HG03354 (cell line): Measurements from ENCODE around the gene ATP4B.

Source experiments
- ATAC-seq: cut with Tn5 transposase; IDR thresholded peaks from one replicate; pipeline ENCODE4 v1.9.1; 2021; ENCODE audit warnings: mild to moderate bottlenecking; ENCODE audit not compliant: unreplicated experiment, poor library complexity, severe bottlenecking

Gene ATP4B

DNA sequence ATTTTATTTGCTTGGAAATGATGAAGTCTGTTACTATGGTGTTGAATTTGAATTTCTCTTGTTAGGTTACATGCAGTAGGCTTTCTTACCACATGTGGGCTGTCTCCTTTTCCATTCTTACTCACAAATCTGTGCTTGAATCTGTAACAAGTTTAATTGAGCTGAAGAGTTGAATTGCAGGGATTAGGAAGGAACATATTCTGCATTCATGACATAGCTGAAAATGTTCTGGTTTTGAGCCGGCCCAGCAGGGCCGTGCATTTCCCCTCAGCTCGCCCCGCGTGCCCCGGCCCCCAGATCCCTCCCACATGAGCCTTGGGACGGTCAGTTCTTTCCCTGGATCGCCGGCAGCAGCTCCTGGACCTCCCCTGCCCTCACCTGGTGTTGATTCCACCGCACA is 45.4 kb downstream of the ATP4B start:
- ATAC-seq, result no peak

- no peak for ATAC-seq
Observed at GRCh38 chr13:113611996-113612395, 46.0 kb downstream of the ATP4B start.

GRCh38 chr13:113610266-113610665 is 47.7 kb downstream of the ATP4B start:
- ATAC-seq, result no peak

- no peak for ATAC-seq
Observed at GRCh38 chr13:113609616-113610015, 48.4 kb downstream of the ATP4B start.

DNA sequence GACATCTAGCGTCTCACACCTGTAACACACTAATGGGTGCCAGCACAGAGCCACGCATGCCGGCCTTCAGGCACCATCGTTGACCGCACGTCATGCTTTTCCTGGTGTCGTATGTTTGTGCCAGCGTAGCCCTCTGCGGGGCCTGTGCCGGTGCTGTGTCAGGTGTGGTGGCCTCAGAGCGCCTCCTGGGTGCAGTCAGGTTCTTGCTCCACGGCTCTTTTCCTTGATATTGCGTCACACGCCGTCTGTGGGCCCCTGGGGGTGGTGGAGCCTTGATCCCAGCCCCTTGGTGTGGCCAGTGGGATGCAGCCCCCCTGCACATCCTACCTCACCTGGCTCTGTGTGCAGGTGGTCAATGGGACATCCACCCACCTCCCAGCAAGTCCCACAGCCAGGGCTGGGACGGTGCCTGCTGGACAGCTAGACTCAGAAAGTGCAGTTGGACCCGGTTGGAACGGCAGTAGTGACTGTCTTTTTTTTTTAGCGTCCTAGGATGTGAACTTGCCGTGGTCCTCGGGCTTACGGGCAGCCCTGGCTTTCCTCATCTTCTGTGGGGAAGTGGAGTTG is 48.9 kb downstream of the ATP4B start:
- no peak for ATAC-seq

DNA sequence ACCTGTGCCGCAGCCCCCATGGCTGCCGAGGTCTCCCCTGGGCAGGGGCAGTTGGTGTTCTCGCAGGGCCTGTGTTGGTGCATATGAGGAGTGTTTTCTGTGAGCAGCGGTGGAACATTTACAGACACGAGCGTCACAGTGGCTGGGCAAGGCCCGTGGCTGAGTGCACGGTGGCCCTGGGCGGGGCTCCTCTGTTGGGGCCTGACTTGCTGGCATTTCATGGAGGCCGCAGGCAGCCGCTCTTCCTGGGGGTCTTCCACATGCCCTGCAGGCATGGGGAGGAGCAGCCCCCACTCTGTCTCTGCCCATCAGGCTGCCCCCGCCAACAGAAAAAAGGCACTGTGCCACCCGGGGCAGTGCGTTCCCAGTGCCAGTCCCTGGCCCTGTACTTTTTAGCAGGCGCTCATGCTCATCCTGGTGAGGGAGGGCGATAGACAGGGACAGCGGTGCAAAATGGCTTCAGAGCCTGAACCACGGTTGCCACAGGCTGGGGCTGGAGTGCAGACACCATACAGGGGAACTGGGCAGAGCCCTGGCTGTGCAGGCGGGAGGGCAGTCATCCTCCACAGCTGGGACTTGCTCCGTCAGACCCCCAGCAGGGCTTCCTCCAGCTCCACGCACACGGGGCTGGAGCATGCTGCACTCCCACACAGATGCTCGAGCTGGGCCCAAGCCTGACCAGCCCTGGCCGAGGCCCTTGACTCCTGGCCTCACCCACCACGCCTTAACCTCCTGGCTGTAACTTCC is 49.9 kb downstream of the ATP4B start:
- ATAC-seq, result no peak

DNA sequence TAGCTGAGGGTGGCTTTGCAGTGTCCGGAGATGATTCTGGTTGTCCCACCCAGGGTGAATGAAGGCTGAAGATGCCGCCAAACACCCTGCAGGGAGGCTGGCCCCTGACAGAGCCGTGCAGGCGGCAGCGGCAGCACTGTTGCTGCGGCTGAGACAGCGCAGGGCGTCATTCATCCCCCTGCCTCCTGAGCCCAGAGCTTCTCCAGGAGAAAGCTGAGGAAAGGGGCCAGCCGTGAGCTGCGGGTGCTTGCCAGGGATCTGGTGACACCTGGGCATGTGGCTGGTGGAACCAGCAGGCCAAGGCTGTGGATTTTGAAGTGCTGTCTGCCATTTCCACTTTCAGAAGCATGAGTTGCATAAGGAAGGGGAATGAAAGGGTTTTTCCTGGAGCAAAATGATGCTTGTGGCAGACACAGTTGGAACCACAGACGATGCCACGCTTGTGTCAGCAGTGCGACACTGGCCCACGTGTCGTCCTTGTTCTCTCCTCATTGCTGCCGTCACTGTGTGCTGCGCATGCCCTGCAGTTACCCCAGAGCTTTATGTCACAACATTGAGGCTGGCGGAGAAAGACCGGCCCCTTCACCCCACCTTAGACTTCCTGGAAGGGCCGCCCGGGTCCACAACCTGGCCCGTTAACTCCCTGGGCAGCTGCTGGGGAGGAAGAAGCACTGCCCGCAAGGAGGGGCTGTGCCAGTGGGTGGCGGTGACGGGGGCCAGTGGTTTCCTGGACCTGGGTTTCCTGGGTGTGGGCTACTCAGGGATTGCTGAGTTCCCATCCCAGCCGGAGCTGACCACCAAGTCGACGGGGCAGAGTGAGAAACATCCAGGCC is 50.7 kb downstream of the ATP4B start:
- ATAC-seq, result no peak

DNA sequence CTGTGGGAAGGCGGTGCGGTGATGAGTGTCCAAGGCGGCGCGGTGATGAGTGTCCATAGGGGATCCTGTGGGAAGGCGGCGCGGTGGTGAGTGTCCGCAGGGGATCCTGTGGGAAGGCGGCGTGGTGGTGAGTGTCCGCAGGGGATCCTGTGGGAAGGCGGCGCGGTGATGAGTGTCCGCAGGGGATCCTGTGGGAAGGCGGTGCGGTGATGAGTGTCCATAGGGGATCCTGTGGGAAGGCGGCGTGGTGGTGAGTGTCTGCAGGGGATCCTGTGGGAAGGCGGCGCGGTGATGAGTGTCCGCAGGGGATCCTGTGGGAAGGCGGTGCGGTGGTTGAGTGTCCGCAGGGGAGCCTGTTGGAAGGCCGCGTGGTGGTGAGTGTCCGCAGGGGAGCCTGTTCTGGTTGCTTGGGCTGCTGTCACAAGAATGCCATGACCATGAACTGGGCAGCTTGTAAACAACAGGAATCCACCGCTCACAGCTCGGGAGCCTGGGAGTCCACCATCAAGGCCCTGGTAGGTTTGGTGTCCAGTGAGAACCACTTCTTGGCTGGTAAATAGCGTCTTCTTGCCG is 52.0 kb downstream of the ATP4B start:
- no peak for ATAC-seq

GRCh38 chr13:113605461-113605860 is 52.5 kb downstream of the ATP4B start:
- ATAC-seq, result no peak

DNA sequence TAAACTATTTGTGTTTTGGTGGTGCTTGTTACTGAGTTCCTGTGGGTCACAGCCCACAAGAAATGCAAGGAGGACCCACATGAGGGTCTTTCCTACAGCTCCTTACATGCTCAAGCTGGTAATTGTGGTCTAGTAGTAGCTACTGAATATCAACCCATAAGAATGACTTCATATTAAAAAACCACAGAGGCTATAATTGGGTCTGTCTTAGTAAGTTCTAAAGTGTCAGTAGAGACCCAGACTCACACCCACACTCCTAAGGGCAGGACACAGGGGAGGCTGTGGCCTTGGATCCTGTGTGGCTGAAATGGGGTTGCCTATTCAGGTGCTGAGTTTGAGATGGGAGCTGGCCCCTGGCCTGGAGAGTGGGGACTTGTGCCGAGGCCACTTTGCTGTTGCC is 53.8 kb downstream of the ATP4B start:
- no peak for ATAC-seq

DNA sequence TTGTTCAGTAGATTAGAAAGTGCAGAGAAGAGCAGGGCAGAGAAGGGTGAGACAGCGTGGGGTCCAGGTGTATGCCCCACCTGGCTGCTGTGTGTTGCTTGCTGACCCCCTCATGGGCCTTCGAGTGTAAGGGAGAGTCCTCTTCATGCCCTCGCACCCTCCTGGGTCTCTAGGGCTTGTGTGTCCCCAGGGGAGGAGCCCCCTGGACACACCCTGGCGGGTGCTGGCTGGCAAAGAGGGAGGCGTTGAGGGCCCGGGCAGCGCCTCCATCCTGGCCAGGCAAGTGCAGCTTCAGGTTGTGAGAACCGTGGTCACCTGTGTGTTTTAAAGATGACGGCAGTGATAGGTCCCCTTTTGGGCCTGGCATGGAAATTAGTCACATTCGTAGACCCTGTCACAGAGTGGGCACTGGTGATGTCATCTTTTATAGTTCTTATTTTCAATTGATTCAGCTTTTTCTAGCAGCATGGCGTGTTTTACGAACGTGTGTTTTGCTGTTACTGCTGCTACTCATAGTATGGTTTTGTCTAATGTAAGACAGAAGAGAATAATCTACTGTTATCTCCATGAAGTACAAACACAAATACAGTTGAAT is 54.8 kb downstream of the ATP4B start:
- ATAC-seq, result no peak

GRCh38 chr13:113602291-113602988 is 55.6 kb downstream of the ATP4B start:
- ATAC-seq, result no peak

GRCh38 chr13:113601166-113602070 is 56.6 kb downstream of the ATP4B start:
- no peak for ATAC-seq

GRCh38 chr13:113599391-113599790 is 58.6 kb downstream of the ATP4B start:
- no peak for ATAC-seq
